ENCODE measurements around the gene GPR15LG. TPM values are rescaled to one million over a fixed set of nuclear protein-coding genes. Genes with fewer than 3 reads are reported as not detected.
"Not testable (repeated sequence)": the region's sequence is repeated elsewhere in the genome, so short reads cannot be mapped to it uniquely, and the experiment has no call there.

The GPR15LG gene
- total RNA-seq, 2 experiments from 2014 or later: not detected

- DNase-seq (peak; percentile 25), ATAC-seq (peak; percentile 64)
- not testable (repeated sequence) for H3K27ac Mint-ChIP-seq, H3K9me3 Mint-ChIP-seq, H3K27me3 Mint-ChIP-seq, H3K4me3 Mint-ChIP-seq
- Mint-ChIP-seq H3K36me3 (ENCODE audit: low read depth) (peaks cover 51% of the 10 kb centered on the region), H3K4me1 (ENCODE audit: low read depth) (peaks cover 26% of the 10 kb centered on the region)
- intact Hi-C loops (cut with micrococcal nuclease): loop anchor here (5.0 kb wide), 1 partner anchor 59 kb away; no protein-coding TSS in a partner anchor
- CTCF ChIA-PET: interaction anchor here (0.9 to 5.6 kb wide), 24 partner anchors 9 to 390 kb away, joined by 3 to 71 read pairs (median 6); partner anchors contain the start of genes CDHR1 and GHITM
- POLR2A ChIA-PET: interaction anchor here (0.7 to 1.5 kb wide), 3 partner anchors 9 to 44 kb away, joined by 3 to 5 read pairs (median 4); no protein-coding TSS in a partner anchor
- peak; percentile 86 for TF ChIP-seq CTCF (IDR thresholded peaks at IDR 0.05)
These were observed 25.5 kb upstream of the GPR15LG start for GRCh38 chr10:84148006-84148597.

- no peak for TF ChIP-seq CTCF (IDR thresholded peaks at IDR 0.05)
- Mint-ChIP-seq H3K4me3 (no peak overlapping the region), H3K27ac (peak overlapping the region; percentile 6), H3K4me1 (ENCODE audit: low read depth) (peaks cover 26% of the 10 kb centered on the region), H3K36me3 (ENCODE audit: low read depth) (peaks cover 47% of the 10 kb centered on the region), H3K9me3 (no peaks in the 10 kb centered on the region), H3K27me3 (no peaks in the 10 kb centered on the region)
- ATAC-seq (no peak), DNase-seq (no peak)
- intact Hi-C loops (cut with micrococcal nuclease): loop anchor here (5.0 kb wide), 1 partner anchor 57 kb away; no protein-coding TSS in a partner anchor
- ChIA-PET POLR2A (interaction anchor here (1.0 kb wide), 1 partner anchor 10 kb away, joined by 5 read pairs; no protein-coding TSS in a partner anchor), CTCF (interaction anchor here (1.0 to 5.6 kb wide), 12 partner anchors 9 to 390 kb away, joined by 3 to 71 read pairs (median 6); partner anchors contain the start of gene GHITM)
These were observed 23.7 kb upstream of the GPR15LG start for GRCh38 chr10:84149854-84150253.

- no peaks in the 10 kb centered on the region for H3K27me3 Mint-ChIP-seq
- intact Hi-C loops (cut with micrococcal nuclease): no loop called here
- POLR2A ChIA-PET: interaction anchor here (1.4 kb wide), 1 partner anchor 13 kb away, joined by 5 read pairs; the partner anchor contains the start of gene GHITM
- no peak for ATAC-seq
- DNase-seq: no peak
- peak overlapping the region; percentile 60 for H3K27ac Mint-ChIP-seq
- peaks cover 45% of the 10 kb centered on the region for H3K36me3 Mint-ChIP-seq (ENCODE audit: low read depth)
- CTCF ChIA-PET: no interaction called here
- H3K9me3 Mint-ChIP-seq: no peaks in the 10 kb centered on the region
- no peak for TF ChIP-seq CTCF (IDR thresholded peaks at IDR 0.05)
- H3K4me3 Mint-ChIP-seq: no peak overlapping the region
- H3K4me1 Mint-ChIP-seq (ENCODE audit: low read depth): peaks cover 40% of the 10 kb centered on the region
These were observed 20.8 kb upstream of the GPR15LG start for GRCh38 chr10:84152769-84153168.

- ATAC-seq: no peak
- no peaks in the 10 kb centered on the region for H3K9me3 Mint-ChIP-seq
- POLR2A ChIA-PET: interaction anchor here (0.6 to 0.9 kb wide), 2 partner anchors 17 to 1182 kb away, joined by 3 to 6 read pairs; no protein-coding TSS in a partner anchor
- no peak for DNase-seq
- H3K4me1 Mint-ChIP-seq (ENCODE audit: low read depth): peaks cover 54% of the 10 kb centered on the region
- H3K36me3 Mint-ChIP-seq (ENCODE audit: low read depth): peaks cover 32% of the 10 kb centered on the region
- H3K4me3 Mint-ChIP-seq: no peak overlapping the region
- peak overlapping the region; percentile 63 for H3K27ac Mint-ChIP-seq
- intact Hi-C loops (cut with micrococcal nuclease): loop anchor here (5.0 kb wide), 1 partner anchor 47 kb away; no protein-coding TSS in a partner anchor
- CTCF ChIA-PET: interaction anchor here (1.5 to 6.6 kb wide), 5 partner anchors 8 to 50 kb away, joined by 4 to 42 read pairs (median 12); partner anchors contain the start of gene GHITM
- H3K27me3 Mint-ChIP-seq: no peaks in the 10 kb centered on the region
- TF ChIP-seq CTCF (IDR thresholded peaks at IDR 0.05): no peak
These were observed 18.1 kb upstream of the GPR15LG start for GRCh38 chr10:84155521-84155920.

- ATAC-seq (no peak), DNase-seq (no peak)
- H3K27ac Mint-ChIP-seq: peak overlapping the region; percentile 36
- no peak overlapping the region for H3K4me3 Mint-ChIP-seq
- H3K36me3 Mint-ChIP-seq (ENCODE audit: low read depth): peaks cover 27% of the 10 kb centered on the region
- intact Hi-C loops (cut with micrococcal nuclease): loop anchor here (5.0 kb wide), 1 partner anchor 46 kb away; no protein-coding TSS in a partner anchor
- peaks cover 50% of the 10 kb centered on the region for H3K4me1 Mint-ChIP-seq (ENCODE audit: low read depth)
- ChIA-PET POLR2A (interaction anchor here (1.2 to 1.8 kb wide), 2 partner anchors 8 to 15 kb away, joined by 4 to 5 read pairs; no protein-coding TSS in a partner anchor), CTCF (interaction anchor here (1.2 to 6.6 kb wide), 6 partner anchors 8 to 59 kb away, joined by 4 to 42 read pairs (median 9); partner anchors contain the start of gene GHITM)
- no peaks in the 10 kb centered on the region for H3K27me3 Mint-ChIP-seq
- no peaks in the 10 kb centered on the region for H3K9me3 Mint-ChIP-seq
- TF ChIP-seq CTCF (IDR thresholded peaks at IDR 0.05): no peak
These were observed 17.6 kb upstream of the GPR15LG start for GRCh38 chr10:84156009-84156408.

Data from activated CD8-positive, alpha-beta T cell treated with anti-CD3 and anti-CD28 coated beads for 36 hours (primary cell).